Measurements from ENCODE around the gene APBB1IP. TPM values are rescaled to one million over a fixed set of nuclear protein-coding genes. Genes with fewer than 3 reads are reported as not detected.
A peak's percentile ranks its signal among the peaks of the same experiment; 100 is the strongest.

APBB1IP gene
- total RNA-seq, 2 experiments from 2014 or later = 80.9 to 82.2 TPM

DNA sequence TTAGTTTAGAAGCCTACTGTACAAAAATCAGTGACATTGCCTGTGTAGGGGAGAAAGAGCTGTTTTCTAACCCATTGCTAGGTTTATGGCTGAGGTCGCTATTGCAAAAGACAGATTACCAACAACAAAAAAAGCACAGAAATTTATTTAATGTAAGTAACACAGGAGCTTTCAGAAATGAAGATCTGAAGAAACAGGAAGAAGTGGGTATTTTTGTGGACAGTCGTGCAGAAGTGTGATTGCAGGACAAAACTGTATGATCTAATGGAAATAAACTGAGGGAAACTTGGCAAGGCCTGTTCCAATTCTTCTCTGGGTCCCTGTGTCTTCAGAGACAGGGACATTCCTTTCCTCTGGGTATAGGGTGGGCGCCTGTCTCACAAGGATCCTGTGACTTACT is 87.4 kb downstream of the APBB1IP start:
- no peak for DNase-seq
- ChIA-PET POLR2A (interaction anchor here (1.0 kb wide), 1 partner anchor 95 kb away, joined by 3 read pairs; no protein-coding TSS in a partner anchor), CTCF (no interaction called here)
- Mint-ChIP-seq H3K4me3 (no peak overlapping the region), H3K36me3 (ENCODE audit: low read depth) (peaks cover 59% of the 10 kb centered on the region), H3K27me3 (no peaks in the 10 kb centered on the region), H3K4me1 (no peaks in the 10 kb centered on the region), H3K27ac (no peak overlapping the region), H3K9me3 (no peaks in the 10 kb centered on the region)

- no peak overlapping the region for H3K4me3 Mint-ChIP-seq
- H3K9me3 Mint-ChIP-seq = no peaks in the 10 kb centered on the region
- no peaks in the 10 kb centered on the region for H3K4me1 Mint-ChIP-seq
- no peaks in the 10 kb centered on the region for H3K27me3 Mint-ChIP-seq
- ChIA-PET CTCF (no interaction called here), POLR2A (no interaction called here)
- H3K27ac Mint-ChIP-seq = no peak overlapping the region
- H3K36me3 Mint-ChIP-seq (ENCODE audit: low read depth) = peaks cover 51% of the 10 kb centered on the region
- no peak for DNase-seq
These were observed 88.9 kb downstream of the APBB1IP start for GRCh38 chr10:26527018-26527417.

GRCh38 chr10:26528048-26528447 is 89.9 kb downstream of the APBB1IP start:
- peaks cover 49% of the 10 kb centered on the region for H3K36me3 Mint-ChIP-seq (ENCODE audit: low read depth)
- H3K27ac Mint-ChIP-seq = no peak overlapping the region
- ChIA-PET CTCF (no interaction called here), POLR2A (no interaction called here)
- H3K4me3 Mint-ChIP-seq = no peak overlapping the region
- DNase-seq = no peak
- no peaks in the 10 kb centered on the region for H3K4me1 Mint-ChIP-seq
- H3K27me3 Mint-ChIP-seq = no peaks in the 10 kb centered on the region
- no peaks in the 10 kb centered on the region for H3K9me3 Mint-ChIP-seq

- Mint-ChIP-seq H3K27me3 (no peaks in the 10 kb centered on the region), H3K4me1 (no peaks in the 10 kb centered on the region), H3K9me3 (no peaks in the 10 kb centered on the region), H3K4me3 (no peak overlapping the region), H3K27ac (no peak overlapping the region), H3K36me3 (ENCODE audit: low read depth) (peaks cover 50% of the 10 kb centered on the region)
- DNase-seq = no peak
- ChIA-PET CTCF (no interaction called here), POLR2A (no interaction called here)
These were observed 90.7 kb downstream of the APBB1IP start for GRCh38 chr10:26528715-26529393.

- ChIA-PET POLR2A (interaction anchor here (0.5 kb wide), 1 partner anchor 198 kb away, joined by 3 read pairs; no protein-coding TSS in a partner anchor), CTCF (interaction anchor here (0.7 to 1.3 kb wide), 5 partner anchors 10 to 309 kb away, joined by 3 to 8 read pairs (median 4); no protein-coding TSS in a partner anchor)
- no peak for DNase-seq
- Mint-ChIP-seq H3K27ac (no peak overlapping the region), H3K4me3 (no peak overlapping the region), H3K4me1 (no peaks in the 10 kb centered on the region), H3K36me3 (ENCODE audit: low read depth) (peaks cover 46% of the 10 kb centered on the region), H3K27me3 (no peaks in the 10 kb centered on the region), H3K9me3 (no peaks in the 10 kb centered on the region)
These were observed 96.2 kb downstream of the APBB1IP start for GRCh38 chr10:26534384-26534783.

DNA sequence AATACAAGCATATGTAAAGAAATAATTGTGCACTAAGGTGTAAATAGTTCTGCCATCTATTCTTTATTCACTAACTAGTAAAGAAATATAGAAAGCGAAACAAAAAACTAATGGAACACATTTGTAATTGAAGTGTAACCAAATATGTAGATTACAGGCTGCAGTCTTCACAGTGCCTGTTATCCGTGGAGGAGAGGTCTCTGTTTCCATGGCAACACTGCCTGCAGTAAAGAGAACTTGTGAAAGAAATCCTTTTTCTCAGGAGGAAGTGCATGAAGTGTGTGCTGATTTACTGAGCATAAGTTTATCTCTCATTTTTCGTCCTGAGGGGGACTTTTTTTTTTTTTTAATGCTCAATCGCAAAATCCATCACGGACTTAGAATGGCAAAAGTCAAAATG is 102.5 kb downstream of the APBB1IP start:
- no peak overlapping the region for H3K4me3 Mint-ChIP-seq
- H3K4me1 Mint-ChIP-seq = peaks cover 26% of the 10 kb centered on the region
- no peaks in the 10 kb centered on the region for H3K9me3 Mint-ChIP-seq
- ChIA-PET CTCF (no interaction called here), POLR2A (interaction anchor here (1.3 kb wide), 1 partner anchor 74 kb away, joined by 3 read pairs; no protein-coding TSS in a partner anchor)
- peaks cover 63% of the 10 kb centered on the region for H3K36me3 Mint-ChIP-seq (ENCODE audit: low read depth)
- DNase-seq = no peak
- H3K27ac Mint-ChIP-seq = no peak overlapping the region
- no peaks in the 10 kb centered on the region for H3K27me3 Mint-ChIP-seq

GRCh38 chr10:26543567-26544306 is 105.6 kb downstream of the APBB1IP start:
- Mint-ChIP-seq H3K27ac (peak overlapping the region; percentile 45), H3K36me3 (ENCODE audit: low read depth) (peaks cover 72% of the 10 kb centered on the region), H3K9me3 (no peaks in the 10 kb centered on the region), H3K27me3 (no peaks in the 10 kb centered on the region), H3K4me3 (no peak overlapping the region), H3K4me1 (peaks cover 26% of the 10 kb centered on the region)
- CTCF ChIA-PET = no interaction called here
- POLR2A ChIA-PET = no interaction called here
- DNase-seq = peak; percentile 24

DNA sequence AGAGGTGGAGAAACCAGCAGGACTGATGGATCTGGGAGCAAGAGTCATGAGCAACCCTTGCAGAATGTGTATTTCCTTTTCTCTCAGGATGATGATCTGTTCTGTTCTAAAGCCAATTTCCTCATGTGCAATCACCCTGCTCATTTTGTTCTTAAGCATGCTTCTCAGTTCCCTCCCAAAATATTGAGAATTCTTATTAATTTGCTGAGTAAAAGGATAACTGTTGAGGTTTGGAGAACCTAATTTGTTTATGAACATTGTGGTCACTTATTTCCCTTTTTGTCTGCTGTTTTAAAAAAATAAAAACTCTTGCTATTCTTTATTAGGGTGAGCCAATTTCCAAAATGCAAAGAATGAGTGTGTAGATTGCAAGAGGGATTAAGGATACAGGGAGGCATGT is 106.8 kb downstream of the APBB1IP start:
- peak overlapping the region; percentile 29 for H3K27ac Mint-ChIP-seq
- H3K36me3 Mint-ChIP-seq (ENCODE audit: low read depth) = peaks cover 77% of the 10 kb centered on the region
- DNase-seq = no peak
- ChIA-PET POLR2A (no interaction called here), CTCF (no interaction called here)
- H3K27me3 Mint-ChIP-seq = no peaks in the 10 kb centered on the region
- H3K9me3 Mint-ChIP-seq = peaks cover 8% of the 10 kb centered on the region
- no peak overlapping the region for H3K4me3 Mint-ChIP-seq
- H3K4me1 Mint-ChIP-seq = peaks cover 26% of the 10 kb centered on the region

- CTCF ChIA-PET = no interaction called here
- Mint-ChIP-seq H3K27ac (no peak overlapping the region), H3K27me3 (no peaks in the 10 kb centered on the region), H3K9me3 (peaks cover 12% of the 10 kb centered on the region), H3K4me3 (no peak overlapping the region), H3K36me3 (ENCODE audit: low read depth) (peaks cover 72% of the 10 kb centered on the region), H3K4me1 (no peaks in the 10 kb centered on the region)
- POLR2A ChIA-PET = no interaction called here
- no peak for DNase-seq
These were observed 112.8 kb downstream of the APBB1IP start for GRCh38 chr10:26550774-26551526.

GRCh38 chr10:26554246-26554645 is 116.1 kb downstream of the APBB1IP start:
- CTCF ChIA-PET = interaction anchor here (1.8 to 4.5 kb wide), 2 partner anchors 86 to 219 kb away, joined by 4 to 58 read pairs; no protein-coding TSS in a partner anchor
- H3K27me3 Mint-ChIP-seq = no peaks in the 10 kb centered on the region

DNA sequence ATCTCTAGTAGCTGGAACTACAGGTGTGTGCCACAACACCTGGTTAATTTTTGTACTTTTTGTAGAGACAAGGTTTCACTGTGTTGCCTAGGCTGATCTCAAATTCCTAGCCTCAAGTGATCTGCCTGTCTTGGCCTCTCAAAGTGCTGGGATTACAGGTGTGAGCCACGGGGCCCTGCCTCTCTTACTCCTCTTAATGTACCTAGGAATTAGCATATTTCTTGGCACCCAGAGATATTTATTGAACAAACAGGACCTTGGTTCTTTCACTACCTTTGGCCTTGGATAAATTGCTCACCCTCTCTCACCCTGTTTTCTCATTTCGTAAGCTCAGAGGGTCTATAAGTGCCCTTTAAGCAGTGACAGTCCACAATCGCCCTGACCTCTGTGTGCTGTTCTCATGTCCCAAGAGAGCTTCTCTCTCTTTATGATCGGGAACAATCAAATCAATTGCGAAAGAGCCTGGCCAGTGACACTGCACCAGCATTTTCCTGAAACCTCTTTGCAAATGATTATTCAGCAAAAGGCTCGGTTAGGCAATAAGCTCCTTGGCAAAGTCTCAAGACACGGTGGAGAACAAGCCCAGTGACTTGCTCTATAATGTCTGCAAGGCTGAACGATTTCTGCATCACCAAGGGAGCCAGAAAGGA is 117.7 kb downstream of the APBB1IP start:
- peaks cover 41% of the 10 kb centered on the region for H3K36me3 Mint-ChIP-seq (ENCODE audit: low read depth)
- POLR2A ChIA-PET = interaction anchor here (0.6 to 1.5 kb wide), 2 partner anchors 64 to 221 kb away, joined by 3 to 4 read pairs; no protein-coding TSS in a partner anchor

More at GRCh38 chr10:26554246-26554645, 116.1 kb downstream of the APBB1IP start:
- Mint-ChIP-seq H3K36me3 (ENCODE audit: low read depth) (peaks cover 45% of the 10 kb centered on the region), H3K4me1 (no peaks in the 10 kb centered on the region), H3K27ac (no peak overlapping the region), H3K4me3 (no peak overlapping the region), H3K9me3 (peaks cover 9% of the 10 kb centered on the region)
- POLR2A ChIA-PET = no interaction called here
- no peak for DNase-seq

DNA sequence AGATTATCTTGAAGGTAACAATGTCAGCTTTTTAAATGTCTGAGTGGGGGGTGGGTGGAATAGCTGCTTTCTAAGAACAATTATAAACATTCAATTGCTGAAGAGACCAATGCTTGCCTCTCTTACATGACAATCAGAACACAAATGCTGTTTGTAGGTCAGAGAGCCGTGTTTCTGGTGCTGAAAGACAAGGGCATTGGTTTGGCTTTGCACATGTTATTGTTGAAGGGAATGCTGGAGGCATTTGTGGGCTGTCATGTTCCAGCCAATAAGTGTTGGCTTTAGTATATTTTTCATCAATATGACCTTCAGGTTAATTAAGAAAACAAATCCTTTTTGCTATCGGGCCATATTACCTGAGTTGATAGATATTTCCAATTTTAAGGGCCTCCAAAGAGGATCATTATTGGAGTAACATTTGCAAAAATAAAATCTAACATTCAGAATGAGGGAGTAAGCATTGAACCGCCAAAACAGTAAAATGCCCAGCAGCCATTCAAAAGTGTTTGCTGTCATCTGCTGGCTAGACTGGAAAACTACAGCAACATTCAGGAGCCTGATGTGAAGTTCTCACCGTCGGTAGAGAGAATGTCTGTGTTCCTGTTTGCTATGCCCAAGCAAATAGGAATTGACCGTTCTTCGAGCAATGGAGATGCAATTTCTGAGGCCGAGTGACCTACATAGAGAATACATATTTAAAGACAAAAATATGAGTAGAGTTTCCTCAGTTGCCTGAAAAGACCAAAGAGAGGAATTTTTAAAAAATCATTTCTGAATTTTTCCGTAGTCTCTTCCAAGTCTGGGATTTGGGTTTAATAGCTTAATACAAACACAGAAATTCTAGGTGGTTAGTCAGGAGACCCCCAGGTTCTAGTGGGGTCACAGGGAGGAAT is 118.9 kb downstream of the APBB1IP start:
- peak; percentile 36 for DNase-seq
- Mint-ChIP-seq H3K36me3 (ENCODE audit: low read depth) (peaks cover 40% of the 10 kb centered on the region), H3K27me3 (no peaks in the 10 kb centered on the region), H3K27ac (no peak overlapping the region), H3K4me1 (no peaks in the 10 kb centered on the region), H3K4me3 (no peak overlapping the region), H3K9me3 (no peaks in the 10 kb centered on the region)
- POLR2A ChIA-PET = interaction anchor here (0.6 to 1.5 kb wide), 2 partner anchors 65 to 222 kb away, joined by 3 to 4 read pairs; no protein-coding TSS in a partner anchor
- CTCF ChIA-PET = interaction anchor here (1.1 to 4.5 kb wide), 3 partner anchors 122 to 222 kb away, joined by 3 to 58 read pairs (median 3); no protein-coding TSS in a partner anchor

More for the DNA sequence above, 117.7 kb downstream of the APBB1IP start:
- CTCF ChIA-PET = interaction anchor here (1.1 to 4.5 kb wide), 4 partner anchors 88 to 221 kb away, joined by 3 to 58 read pairs (median 4); no protein-coding TSS in a partner anchor
- Mint-ChIP-seq H3K4me1 (no peaks in the 10 kb centered on the region), H3K27me3 (no peaks in the 10 kb centered on the region), H3K27ac (no peak overlapping the region), H3K9me3 (no peaks in the 10 kb centered on the region), H3K4me3 (no peak overlapping the region)
- no peak for DNase-seq
